ENCODE results near the gene DDX49. TPM values are rescaled to one million over a fixed set of nuclear protein-coding genes. Genes with fewer than 3 reads are reported as not detected.

The DDX49 gene
- polyA plus RNA-seq, 1 of the 3 experiments (the other 2 are of a cell fraction) = 86.8 TPM

- H3K79me2 ChIP-seq (ENCODE audit: insufficient read depth) = no peaks in the 10 kb centered on the region
- no peak overlapping the region for H3K9ac ChIP-seq
- H3F3A ChIP-seq (replicated peaks; ENCODE audit: insufficient read depth) = peaks cover 9% of the 10 kb centered on the region
- peak overlapping the region; percentile 28; the same call in 1 of the 2 replicates for H3K4me2 ChIP-seq
- no peaks in the 10 kb centered on the region for H3K27me3 ChIP-seq (ENCODE audit: insufficient read depth)
- H3K9me2 ChIP-seq = no peaks in the 10 kb centered on the region
- no peak for TF ChIP-seq MXI1 (IDR thresholded peaks at IDR 0.05; ENCODE audit: low read depth, low read length)
- no peak for TF ChIP-seq TCF12 (IDR thresholded peaks at IDR 0.05)
- TF ChIP-seq ELF1 (IDR thresholded peaks at IDR 0.05) = no peak
- no peak for TF ChIP-seq JUND (IDR thresholded peaks at IDR 0.05)
- TF ChIP-seq, protein P1, sequence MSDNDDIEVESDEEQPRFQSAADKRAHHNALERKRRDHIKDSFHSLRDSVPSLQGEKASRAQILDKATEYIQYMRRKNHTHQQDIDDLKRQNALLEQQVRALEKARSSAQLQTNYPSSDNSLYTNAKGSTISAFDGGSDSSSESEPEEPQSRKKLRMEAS (IDR thresholded peaks at IDR 0.05; ENCODE audit: low read depth) = no peak
- TF ChIP-seq, protein P2, sequence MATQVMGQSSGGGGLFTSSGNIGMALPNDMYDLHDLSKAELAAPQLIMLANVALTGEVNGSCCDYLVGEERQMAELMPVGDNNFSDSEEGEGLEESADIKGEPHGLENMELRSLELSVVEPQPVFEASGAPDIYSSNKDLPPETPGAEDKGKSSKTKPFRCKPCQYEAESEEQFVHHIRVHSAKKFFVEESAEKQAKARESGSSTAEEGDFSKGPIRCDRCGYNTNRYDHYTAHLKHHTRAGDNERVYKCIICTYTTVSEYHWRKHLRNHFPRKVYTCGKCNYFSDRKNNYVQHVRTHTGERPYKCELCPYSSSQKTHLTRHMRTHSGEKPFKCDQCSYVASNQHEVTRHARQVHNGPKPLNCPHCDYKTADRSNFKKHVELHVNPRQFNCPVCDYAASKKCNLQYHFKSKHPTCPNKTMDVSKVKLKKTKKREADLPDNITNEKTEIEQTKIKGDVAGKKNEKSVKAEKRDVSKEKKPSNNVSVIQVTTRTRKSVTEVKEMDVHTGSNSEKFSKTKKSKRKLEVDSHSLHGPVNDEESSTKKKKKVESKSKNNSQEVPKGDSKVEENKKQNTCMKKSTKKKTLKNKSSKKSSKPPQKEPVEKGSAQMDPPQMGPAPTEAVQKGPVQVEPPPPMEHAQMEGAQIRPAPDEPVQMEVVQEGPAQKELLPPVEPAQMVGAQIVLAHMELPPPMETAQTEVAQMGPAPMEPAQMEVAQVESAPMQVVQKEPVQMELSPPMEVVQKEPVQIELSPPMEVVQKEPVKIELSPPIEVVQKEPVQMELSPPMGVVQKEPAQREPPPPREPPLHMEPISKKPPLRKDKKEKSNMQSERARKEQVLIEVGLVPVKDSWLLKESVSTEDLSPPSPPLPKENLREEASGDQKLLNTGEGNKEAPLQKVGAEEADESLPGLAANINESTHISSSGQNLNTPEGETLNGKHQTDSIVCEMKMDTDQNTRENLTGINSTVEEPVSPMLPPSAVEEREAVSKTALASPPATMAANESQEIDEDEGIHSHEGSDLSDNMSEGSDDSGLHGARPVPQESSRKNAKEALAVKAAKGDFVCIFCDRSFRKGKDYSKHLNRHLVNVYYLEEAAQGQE (IDR thresholded peaks at IDR 0.05; ENCODE audit: low read depth, low read length) = no peak
- TF ChIP-seq EZH2phosphoT487 (IDR thresholded peaks at IDR 0.05; ENCODE audit: borderline replicate concordance, low read depth) = no peak
- TF ChIP-seq CHD2 (IDR thresholded peaks at IDR 0.05; ENCODE audit: low read length, partially characterized antibody) = no peak
- no peak for TF ChIP-seq MEF2A (IDR thresholded peaks at IDR 0.05; ENCODE audit: borderline replicate concordance, low read depth)
- no peaks in the 10 kb centered on the region for H4K20me1 ChIP-seq (ENCODE audit: insufficient read depth)
- no peak overlapping the region for H2AFZ ChIP-seq (ENCODE audit: low read depth)
- H3K9me3 ChIP-seq = no peaks in the 10 kb centered on the region
- peaks cover 0 to 20% of the 10 kb centered on the region in 2 experiments for H3K36me3 ChIP-seq (replicated peaks in 1 of 2; ENCODE audit: control insufficient read depth in 1 of 2, insufficient read depth in 2 of 2, low read length in 1 of 2)
- ChIA-PET POLR2A (interaction anchor here (0.5 to 1.5 kb wide), 2 partner anchors 23 to 25 kb away, joined by 8 to 9 read pairs; partner anchors contain the start of genes COPE and DDX49), CTCF (interaction anchor here (0.9 to 6.3 kb wide), 9 partner anchors 8 to 307 kb away, joined by 3 to 76 read pairs (median 18); partner anchors contain the start of genes COPE, DDX49 and REX1BD)
- no peak overlapping the region for H3K27ac ChIP-seq (ENCODE audit: low read depth in 2 of 2, low read length in 1 of 2)
- peak; percentile 62 for DNase-seq
- WGBS (ENCODE audit: low lambda C conversion rate) = 56% methylated on average over 22 of the region's 33 CpGs
- peak overlapping the region in 1 of 2 experiments; percentile 61; a peak in 1 of 4 replicates for H3K4me3 ChIP-seq (ENCODE audit: low read depth in 2 of 2, low read length in 1 of 2)
- peaks cover 0 to 24% of the 10 kb centered on the region in 2 experiments; a peak in 1 of 4 replicates for H3K4me1 ChIP-seq (ENCODE audit: control insufficient read depth in 1 of 2, insufficient read depth in 2 of 2, low read depth in 1 of 2, low read length in 1 of 2)
Observed at GRCh38 chr19:18896421-18896841, 23.1 kb upstream of the DDX49 start.

DNA sequence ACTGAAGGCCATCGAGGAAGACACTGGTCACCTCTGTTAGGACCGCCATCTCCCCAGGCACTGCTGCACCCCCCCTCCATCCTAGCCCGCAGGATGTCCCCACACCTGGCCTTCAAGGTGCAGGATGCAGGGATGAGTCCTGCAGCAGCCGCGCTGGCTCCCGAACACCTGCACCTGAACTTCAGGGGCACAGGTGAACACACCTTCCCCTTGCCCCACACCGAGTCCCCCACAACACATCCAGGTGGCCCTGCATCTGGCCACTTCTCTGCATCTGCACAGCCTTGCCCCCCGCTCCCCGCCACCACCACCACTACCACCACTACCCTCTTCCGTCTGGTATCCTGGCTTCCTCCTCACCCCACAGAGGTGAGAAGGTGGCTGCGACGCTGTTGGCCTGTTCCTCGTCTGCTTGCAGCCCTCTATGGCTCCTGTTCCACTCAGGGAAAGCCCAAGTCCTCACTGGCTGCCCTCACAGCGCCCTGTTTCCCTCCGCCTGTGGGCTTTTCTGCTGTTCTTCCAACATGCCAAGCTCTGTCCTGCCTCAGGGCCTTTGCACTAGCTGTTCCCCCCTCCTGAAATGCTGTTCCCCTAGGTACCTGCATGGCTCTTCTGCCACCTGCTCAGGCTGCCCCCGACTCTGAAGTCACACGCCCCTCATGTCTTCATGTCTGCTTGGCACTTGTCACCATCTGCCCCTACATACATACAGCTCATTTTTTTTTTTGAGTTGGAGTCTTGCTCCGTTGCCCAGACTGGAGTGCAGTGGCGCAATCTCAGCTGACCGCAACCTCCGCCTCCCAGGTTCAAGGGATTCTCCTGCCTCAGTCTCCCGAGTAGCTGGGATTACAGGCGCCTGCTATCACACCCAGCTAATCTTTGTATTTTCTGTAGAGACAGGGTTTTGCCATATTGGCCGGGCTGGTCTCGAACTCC is 22.2 kb upstream of the DDX49 start:
- no peak overlapping the region for H3K4me2 ChIP-seq
- CTCF ChIA-PET = interaction anchor here (1.1 to 6.3 kb wide), 7 partner anchors 21 to 308 kb away, joined by 3 to 76 read pairs (median 15); partner anchors contain the start of genes COPE, DDX49 and REX1BD
- H3K4me1 ChIP-seq (ENCODE audit: control insufficient read depth in 1 of 2, insufficient read depth in 2 of 2, low read depth in 1 of 2, low read length in 1 of 2) = peaks cover 0 to 24% of the 10 kb centered on the region in 2 experiments; a peak in 1 of 4 replicates
- H3K9ac ChIP-seq = no peak overlapping the region
- H3K27ac ChIP-seq (ENCODE audit: low read depth in 2 of 2, low read length in 1 of 2) = no peak overlapping the region
- no peak for DNase-seq
- 97% methylated on average over 23 of the region's 25 CpGs for WGBS (ENCODE audit: low lambda C conversion rate)
- H3K27me3 ChIP-seq (ENCODE audit: insufficient read depth) = no peaks in the 10 kb centered on the region
- TF ChIP-seq RCOR1 (IDR thresholded peaks at IDR 0.05; ENCODE audit: low read length) (no peak), EP300 (IDR thresholded peaks at IDR 0.05; ENCODE audit: borderline replicate concordance in 1 of 2, low read depth in 1 of 2, low read length in 1 of 2) (no peak), SMC3 (IDR thresholded peaks at IDR 0.05; ENCODE audit: low read depth, low read length) (no peak), POLR2AphosphoS5 (IDR thresholded peaks at IDR 0.05; ENCODE audit: low read depth, low read length) (no peak)
- TF ChIP-seq, protein P3, sequence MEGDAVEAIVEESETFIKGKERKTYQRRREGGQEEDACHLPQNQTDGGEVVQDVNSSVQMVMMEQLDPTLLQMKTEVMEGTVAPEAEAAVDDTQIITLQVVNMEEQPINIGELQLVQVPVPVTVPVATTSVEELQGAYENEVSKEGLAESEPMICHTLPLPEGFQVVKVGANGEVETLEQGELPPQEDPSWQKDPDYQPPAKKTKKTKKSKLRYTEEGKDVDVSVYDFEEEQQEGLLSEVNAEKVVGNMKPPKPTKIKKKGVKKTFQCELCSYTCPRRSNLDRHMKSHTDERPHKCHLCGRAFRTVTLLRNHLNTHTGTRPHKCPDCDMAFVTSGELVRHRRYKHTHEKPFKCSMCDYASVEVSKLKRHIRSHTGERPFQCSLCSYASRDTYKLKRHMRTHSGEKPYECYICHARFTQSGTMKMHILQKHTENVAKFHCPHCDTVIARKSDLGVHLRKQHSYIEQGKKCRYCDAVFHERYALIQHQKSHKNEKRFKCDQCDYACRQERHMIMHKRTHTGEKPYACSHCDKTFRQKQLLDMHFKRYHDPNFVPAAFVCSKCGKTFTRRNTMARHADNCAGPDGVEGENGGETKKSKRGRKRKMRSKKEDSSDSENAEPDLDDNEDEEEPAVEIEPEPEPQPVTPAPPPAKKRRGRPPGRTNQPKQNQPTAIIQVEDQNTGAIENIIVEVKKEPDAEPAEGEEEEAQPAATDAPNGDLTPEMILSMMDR (IDR thresholded peaks at IDR 0.05) = no peak
- TF ChIP-seq, protein P1 (IDR thresholded peaks at IDR 0.05; ENCODE audit: low read depth) = no peak
- TF ChIP-seq, protein P2 (IDR thresholded peaks at IDR 0.05; ENCODE audit: low read depth, low read length) = no peak
- no peaks in the 10 kb centered on the region for H3K79me2 ChIP-seq (ENCODE audit: insufficient read depth)
- H4K20me1 ChIP-seq (ENCODE audit: insufficient read depth) = no peaks in the 10 kb centered on the region
- H2AFZ ChIP-seq (ENCODE audit: low read depth) = no peak overlapping the region
- no peak overlapping the region for H3K4me3 ChIP-seq (ENCODE audit: low read depth in 2 of 2, low read length in 1 of 2)
- no peaks in the 10 kb centered on the region for H3K9me2 ChIP-seq
- no peaks in the 10 kb centered on the region for H3K9me3 ChIP-seq
- peaks cover 9% of the 10 kb centered on the region for H3F3A ChIP-seq (replicated peaks; ENCODE audit: insufficient read depth)
- H3K36me3 ChIP-seq (replicated peaks in 1 of 2; ENCODE audit: control insufficient read depth in 1 of 2, insufficient read depth in 2 of 2, low read length in 1 of 2) = peaks cover 0 to 20% of the 10 kb centered on the region in 2 experiments
- POLR2A ChIA-PET = interaction anchor here (0.5 to 2.1 kb wide), 3 partner anchors 10 to 25 kb away, joined by 3 to 9 read pairs (median 6); partner anchors contain the start of genes COPE and DDX49
